ENCODE results near the gene GPR179. TPM values are rescaled to one million over a fixed set of nuclear protein-coding genes. Genes with fewer than 3 reads are reported as not detected.

Gene GPR179
- total and polyA plus RNA-seq, 2 donors (not counting 3 experiments of a cell fraction or from before 2014, with no cell fraction given): not detected

- H4K20me1 ChIP-seq (replicated peaks; ENCODE audit: control insufficient read depth, extremely low read depth, insufficient read depth, low read length): no peaks in the 10 kb centered on the region
- no peaks in the 10 kb centered on the region for H3K27me3 ChIP-seq (ENCODE audit: control insufficient read depth in 2 of 2, insufficient read depth in 2 of 2, low read length in 2 of 2)
- no peak overlapping the region for H3K27ac ChIP-seq (ENCODE audit: insufficient read depth, low read depth, low read length)
- no peak overlapping the region for H3K4me3 ChIP-seq (replicated peaks in 1 of 3; ENCODE audit: insufficient read depth in 1 of 3, low read depth in 1 of 3, low read length in 3 of 3)
- no peak overlapping the region for H3K9ac ChIP-seq (replicated peaks; ENCODE audit: extremely low read depth, insufficient read depth, low read length)
- no peaks in the 10 kb centered on the region for H3K9me3 ChIP-seq (replicated peaks; ENCODE audit: control insufficient read depth, insufficient read depth, low read length)
- H2AFZ ChIP-seq (ENCODE audit: low read depth, low read length): no peak overlapping the region
- DNase-seq (ENCODE audit: low read depth, low spot score): no peak
- dilution Hi-C loops (cut with MboI; ENCODE audit: extremely low pct_ligation_motif_present, low sequenced_read_pairs): no loop called here
- H3K36me3 ChIP-seq (ENCODE audit: control insufficient read depth in 2 of 2, extremely low read depth in 1 of 2, insufficient read depth in 2 of 2, low read length in 2 of 2): no peaks in the 10 kb centered on the region
- no peaks in the 10 kb centered on the region for H3K79me2 ChIP-seq (ENCODE audit: control insufficient read depth, insufficient read depth, low read length)
- BruUV-seq (replicated peaks): no TSS peak
- TF ChIP-seq EZH2 (IDR thresholded peaks at IDR 0.05; ENCODE audit: borderline replicate concordance, low read depth, low read length, severe bottlenecking): no peak
- no peak for TF ChIP-seq MYC (IDR thresholded peaks at IDR 0.05; ENCODE audit: low read depth, low read length)
- no peak for TF ChIP-seq POLR2AphosphoS5 (IDR thresholded peaks at IDR 0.05; ENCODE audit: insufficient read depth, low read depth, low read length)
- no peak for TF ChIP-seq MAX (IDR thresholded peaks at IDR 0.05; ENCODE audit: insufficient read depth, insufficient read length)
- TF ChIP-seq CTCF (IDR thresholded peaks at IDR 0.05; ENCODE audit: extremely low read depth in 1 of 2, insufficient read depth in 1 of 2, low read depth in 1 of 2, low read length in 2 of 2): no peak
- no peak for TF ChIP-seq JUN (IDR thresholded peaks at IDR 0.05; ENCODE audit: borderline replicate concordance, insufficient read depth, insufficient read length, low read depth)
- TF ChIP-seq POLR2A (IDR thresholded peaks at IDR 0.05; ENCODE audit: low read depth, low read length): no peak
- no peak for TF ChIP-seq FOS (IDR thresholded peaks at IDR 0.05; ENCODE audit: borderline replicate concordance, insufficient read depth, low read length)
- TF ChIP-seq GATA2 (IDR thresholded peaks at IDR 0.05; ENCODE audit: insufficient read depth, insufficient read length, low read depth, low read length): no peak
- H3K9me1 ChIP-seq (replicated peaks; ENCODE audit: control insufficient read depth, extremely low read depth, insufficient read depth, low read length): no peaks in the 10 kb centered on the region
- no peak overlapping the region for H3K4me2 ChIP-seq (ENCODE audit: insufficient read depth, low read length)
- no peak for FAIRE-seq
- H3K4me1 ChIP-seq (ENCODE audit: control insufficient read depth, extremely low read depth, insufficient read depth, low read length): no peaks in the 10 kb centered on the region
- ChIA-PET POLR2A (no interaction called here), CTCF (interaction anchor here (1.2 to 6.6 kb wide), 5 partner anchors 9 to 78 kb away, joined by 3 to 63 read pairs (median 28); partner anchors contain the start of gene GPR179)
- intact Hi-C loops (cut with micrococcal nuclease): no loop called here
These were observed 9.0 kb downstream of the GPR179 start for GRCh38 chr17:38334480-38335364.

All from endothelial cell of umbilical vein (primary cell).